Myocyte (in vitro differentiated cells): ENCODE measurements around the gene PARL. TPM values are rescaled to one million over a fixed set of nuclear protein-coding genes. Genes with fewer than 3 reads are reported as not detected.
A peak's percentile ranks its signal among the peaks of the same experiment; 100 is the strongest.
"Not testable (repeated sequence)": the region's sequence is repeated elsewhere in the genome, so short reads cannot be mapped to it uniquely, and the experiment has no call there.

Experiments used
- DNase-seq: peaks from one replicate; pipeline ENCODE4 v3.0.0-alpha.2; 2012; ENCODE audit warnings: low read depth
- microRNA counts: library from miRNA; unstranded; fragments of <30 nt; microRNA quantifications from one replicate; lab custom pipeline; 2016
- microRNA-seq: library from miRNA; unstranded; fragments of <30 nt; microRNA quantifications from one replicate; pipeline ENCODE4, GENCODE V29; 2016
- total RNA-seq: library from RNA; depleted of rRNA; stranded (reverse); fragments of >200 nt; gene quantifications from 2 replicates; pipeline ENCODE4 v1.2.3, GENCODE V29; 2014

The PARL gene
- total RNA-seq, 1 donor from 2014 or later: 40.4 TPM

DNA sequence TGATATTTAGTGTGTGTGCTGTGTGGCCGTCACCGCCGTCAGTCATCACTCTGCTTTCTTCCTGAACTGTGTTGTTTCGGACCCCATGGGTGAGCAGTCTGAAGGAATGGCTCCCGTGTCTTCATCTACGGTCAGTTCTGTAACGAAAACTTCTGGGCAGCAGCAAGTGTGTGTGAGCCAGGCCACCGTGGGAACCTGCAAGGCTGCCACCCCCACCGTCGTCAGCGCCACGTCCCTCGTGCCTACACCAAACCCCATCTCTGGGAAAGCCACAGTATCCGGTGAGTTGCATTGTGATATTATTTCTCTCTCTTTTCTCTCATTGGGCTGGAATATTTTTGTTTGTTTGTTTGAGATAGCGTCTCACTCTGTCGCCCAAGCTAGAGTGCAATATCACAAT lies 94.0 kb downstream of the PARL start:
- no peak for DNase-seq

GRCh38 chr3:183789826-183790225 lies 94.9 kb downstream of the PARL start:
- peak; percentile 16 for DNase-seq

DNA sequence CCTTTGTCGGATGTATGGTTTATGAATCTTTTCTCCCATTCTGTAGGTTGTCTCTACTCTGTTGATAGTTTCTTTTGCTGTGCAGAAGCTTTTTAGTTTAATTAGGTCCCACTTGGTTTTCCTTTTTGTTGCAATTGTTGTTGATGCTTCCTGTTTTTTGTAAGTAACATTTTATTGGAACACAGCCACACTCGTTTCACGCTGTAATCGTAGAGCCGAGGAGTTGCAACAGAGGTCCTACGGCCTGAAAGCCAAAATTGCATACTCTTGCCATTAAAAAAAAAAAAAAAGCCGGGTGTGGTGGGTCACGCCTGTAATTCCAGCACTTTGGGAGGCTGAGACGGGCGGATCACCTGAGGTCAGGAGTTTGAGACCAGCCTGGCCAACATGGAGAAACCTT lies 100.2 kb downstream of the PARL start:
- DNase-seq: not testable (repeated sequence)

DNA sequence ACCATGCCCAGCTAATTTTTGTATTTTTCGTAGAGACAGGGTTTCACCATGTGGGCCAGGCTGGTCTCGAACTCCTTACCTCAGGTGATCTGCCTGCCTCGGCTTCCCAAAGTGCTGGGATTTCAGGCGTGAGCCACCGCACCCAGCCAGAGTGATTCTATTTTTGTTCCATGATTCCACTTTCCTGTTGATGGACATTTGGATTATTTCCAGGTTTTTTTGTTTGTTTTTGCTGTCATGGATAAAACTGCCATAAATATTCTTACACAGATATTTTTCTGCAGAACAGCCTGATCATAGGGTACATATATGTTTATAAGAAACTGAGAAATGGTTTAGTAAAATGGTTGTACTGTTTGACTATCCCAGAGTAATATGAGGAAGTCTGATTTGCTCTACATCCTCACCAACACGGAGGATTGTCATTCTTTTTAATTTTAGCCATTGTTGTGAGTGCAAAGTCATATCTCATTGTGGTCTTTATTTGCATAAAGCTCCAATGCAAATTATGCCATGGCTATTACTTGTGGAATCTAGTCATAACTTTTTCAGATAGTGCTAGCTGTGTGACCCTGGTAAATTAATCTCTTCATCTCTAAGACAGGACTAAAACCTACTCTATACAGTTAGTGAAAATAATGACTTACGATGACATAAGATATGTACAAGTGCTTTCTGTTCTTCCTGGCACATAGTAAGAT lies 102.0 kb downstream of the PARL start:
- DNase-seq: no peak

- no peak for DNase-seq
These were observed 103.4 kb downstream of the PARL start for GRCh38 chr3:183781246-183781645.

GRCh38 chr3:183779896-183780465 lies 104.7 kb downstream of the PARL start:
- no peak for DNase-seq

MicroRNAs encoded within 50 kb of the gene (microRNA counts, 767-probe panel; counts per million panel counts)
- not detected for microRNA hsa-miR-4448 (lab: Ali Mortazavi, UCI)

Small RNA genes lying within 50 kb of the gene (microRNA-seq; reads per million reads assigned to microRNA genes)
- gene MIR4448: not detected

Other genes with a start within 250 kb of the PARL start
- 152 and 154 TPM in 2 replicates for gene KLHL24, start 249.3 kb downstream of the PARL start, total RNA-seq
- gene YEATS2, start 187.1 kb downstream of the PARL start, total RNA-seq: 21.0 and 21.7 TPM in 2 replicates
- gene MAP6D1, start 59.3 kb downstream of the PARL start, total RNA-seq: 10.5 and 19.8 TPM in 2 replicates
- 15.5 and 16.7 TPM in 2 replicates for gene ABCC5, start 133.0 kb upstream of the PARL start, total RNA-seq
- not detected in 2 replicates for gene HTR3D, start 146.9 kb upstream of the PARL start, total RNA-seq
- gene HTR3C, start 168.2 kb upstream of the PARL start, total RNA-seq: not detected in 2 replicates
- gene HTR3E, start 212.2 kb upstream of the PARL start, total RNA-seq: 3.1 and 7.1 TPM in 2 replicates